RPMI8226 (cell line): ENCODE measurements around the gene ANXA3.
"Not testable (repeated sequence)": the region's sequence is repeated elsewhere in the genome, so short reads cannot be mapped to it uniquely, and the experiment has no call there.

ENCODE experiments used
- DNase-seq: peaks from one replicate; pipeline ENCODE4 v3.0.0-alpha.2; 2015

Gene ANXA3

DNA sequence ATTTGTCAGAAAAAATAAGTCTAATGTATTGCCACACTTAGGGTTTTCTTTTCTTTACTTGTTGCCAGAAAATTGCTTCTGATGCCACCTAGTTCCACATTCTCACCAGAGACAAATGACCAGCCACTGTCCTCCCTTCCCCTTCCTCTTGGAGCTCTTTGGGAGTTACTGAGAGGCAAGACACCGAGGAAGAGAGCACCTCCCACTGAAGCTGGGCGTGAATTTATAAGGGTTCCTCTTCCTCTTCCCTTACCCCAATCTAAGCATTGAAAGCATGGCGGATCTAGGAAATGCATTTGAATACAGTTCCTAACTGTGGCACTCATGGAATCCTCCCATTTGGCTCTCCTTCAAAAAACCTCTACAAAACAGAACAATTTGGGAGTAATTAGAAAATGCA is 30.0 kb downstream of the ANXA3 start:
- no peak for DNase-seq

DNA sequence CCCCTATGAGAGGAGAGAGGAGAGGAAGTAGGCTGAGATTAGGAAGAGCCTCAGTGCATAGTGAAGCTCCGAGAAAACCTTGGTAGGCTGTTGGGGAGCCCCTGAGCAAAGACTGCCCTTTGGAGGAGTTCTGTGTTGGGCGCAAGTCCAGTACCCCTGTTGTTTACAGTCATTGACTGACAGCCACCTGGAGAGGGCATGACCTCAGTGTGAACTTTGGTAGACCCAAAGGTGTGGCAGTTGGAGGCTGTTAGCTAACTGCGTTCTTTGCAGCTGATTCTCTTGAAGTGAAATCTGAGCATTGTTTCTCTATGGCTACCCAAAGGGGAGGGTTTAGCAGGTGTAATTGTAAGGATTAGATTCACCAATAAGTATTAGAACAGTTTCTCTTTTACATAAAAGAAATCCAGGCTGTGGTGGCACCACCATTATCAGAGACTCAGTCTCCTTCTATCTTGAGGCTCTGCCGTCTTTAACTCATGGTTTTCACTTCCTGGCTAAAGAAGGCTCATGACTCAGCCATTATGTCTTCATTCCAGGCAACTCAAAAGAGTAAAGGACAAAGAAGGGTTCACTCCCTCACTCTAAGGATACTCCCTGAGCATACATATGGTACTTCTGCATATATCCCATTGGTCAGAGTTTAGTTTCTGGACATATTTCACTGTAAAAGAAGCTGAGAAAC is 33.4 kb downstream of the ANXA3 start:
- peak; percentile 74 for DNase-seq

DNA sequence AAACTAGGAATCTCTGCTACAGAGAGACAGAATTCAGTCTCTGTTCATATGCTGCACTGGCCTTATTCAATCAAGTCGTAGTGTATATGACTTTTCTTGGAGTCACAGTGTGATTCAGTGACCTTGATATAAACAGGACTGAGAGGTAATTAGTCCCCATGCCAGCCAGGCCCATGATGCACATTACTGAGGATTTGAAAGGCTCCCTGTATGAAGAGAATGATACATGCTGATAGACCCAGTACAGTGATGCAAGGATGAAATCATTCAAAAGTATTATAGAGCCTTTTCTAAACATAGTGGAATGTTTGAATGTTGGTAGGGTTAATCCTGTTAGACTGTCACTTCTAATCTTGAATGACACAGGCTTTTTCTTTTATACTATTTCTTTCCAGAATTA is 34.1 kb downstream of the ANXA3 start:
- no peak for DNase-seq

DNA sequence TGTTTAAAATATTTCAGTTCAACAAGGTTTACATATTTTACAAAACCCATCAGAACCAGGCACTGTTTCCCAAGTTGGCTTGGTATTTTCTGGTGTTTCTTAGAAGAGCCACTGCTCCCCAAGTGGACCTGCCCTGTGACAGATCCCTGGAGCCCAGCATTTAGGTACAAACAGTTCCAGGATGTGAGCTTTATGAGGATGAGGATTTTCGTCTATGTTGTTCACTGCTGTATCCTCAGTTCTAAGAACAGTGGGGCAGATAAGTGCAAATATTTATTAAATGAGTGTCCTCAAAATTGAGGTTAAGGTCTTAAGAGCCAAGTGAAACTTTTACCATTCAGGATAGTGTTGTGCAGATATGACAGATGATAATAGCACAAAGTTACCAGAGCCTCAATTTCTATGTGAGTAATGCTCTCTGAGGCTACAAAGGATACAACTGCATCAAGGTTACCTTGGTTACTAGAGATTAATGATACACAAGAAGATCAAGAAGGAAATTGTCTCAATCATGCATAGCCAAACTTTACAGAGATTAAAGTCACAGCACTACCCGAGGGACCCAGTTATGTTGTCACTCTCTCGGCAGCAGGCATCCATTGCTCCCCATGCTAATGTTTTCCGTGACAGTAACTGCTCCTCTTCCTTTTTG is 37.5 kb downstream of the ANXA3 start:
- no peak for DNase-seq

DNA sequence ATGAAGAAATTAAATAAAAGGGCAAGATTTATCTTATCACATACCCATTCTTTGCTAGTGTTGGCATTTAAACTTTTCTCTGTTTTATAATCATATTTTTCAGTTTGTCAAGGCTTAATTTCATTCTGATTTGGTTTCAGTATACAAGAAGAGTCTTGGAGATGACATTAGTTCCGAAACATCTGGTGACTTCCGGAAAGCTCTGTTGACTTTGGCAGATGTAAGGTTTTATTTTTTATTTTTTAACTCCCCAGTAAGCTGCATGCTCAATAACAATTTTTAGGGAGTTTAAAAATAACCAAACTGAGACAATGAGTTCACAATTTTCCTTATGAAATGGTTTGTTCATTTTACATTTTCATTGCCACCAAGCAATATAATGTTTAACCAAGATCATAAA is 39.8 kb downstream of the ANXA3 start:
- no peak for DNase-seq

DNA sequence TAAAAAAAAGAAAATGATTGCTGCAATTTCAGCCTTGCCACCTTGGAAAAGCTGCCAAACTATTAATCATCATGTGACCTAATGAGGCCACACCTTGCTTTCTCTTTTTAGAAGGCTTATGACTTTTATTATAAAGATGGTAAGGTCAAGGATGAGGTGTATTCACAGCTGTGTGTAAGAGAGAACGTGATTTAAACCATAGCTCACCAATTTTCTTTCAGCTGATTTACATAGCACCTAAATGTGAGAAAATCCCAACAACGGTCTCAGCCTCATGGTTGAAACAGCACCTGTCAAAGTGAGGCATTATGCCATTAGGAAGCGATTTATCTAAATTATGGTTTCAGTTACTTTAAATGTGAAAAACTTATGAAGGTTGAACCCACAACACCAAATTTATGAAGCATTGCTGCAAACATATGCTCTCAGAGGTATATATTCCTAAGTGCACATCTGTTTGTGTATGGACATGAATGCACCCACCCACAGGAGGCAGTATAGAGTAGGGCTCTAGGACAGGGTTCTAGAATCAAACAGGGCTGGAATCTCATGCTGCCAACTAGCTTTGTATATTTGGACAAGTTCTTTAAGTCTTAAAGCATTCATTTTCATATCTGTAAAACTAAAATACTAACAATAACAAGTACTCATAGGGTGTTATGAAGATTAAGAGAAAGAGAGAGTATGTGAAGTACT is 40.7 kb downstream of the ANXA3 start:
- DNase-seq = peak; percentile 51

DNA sequence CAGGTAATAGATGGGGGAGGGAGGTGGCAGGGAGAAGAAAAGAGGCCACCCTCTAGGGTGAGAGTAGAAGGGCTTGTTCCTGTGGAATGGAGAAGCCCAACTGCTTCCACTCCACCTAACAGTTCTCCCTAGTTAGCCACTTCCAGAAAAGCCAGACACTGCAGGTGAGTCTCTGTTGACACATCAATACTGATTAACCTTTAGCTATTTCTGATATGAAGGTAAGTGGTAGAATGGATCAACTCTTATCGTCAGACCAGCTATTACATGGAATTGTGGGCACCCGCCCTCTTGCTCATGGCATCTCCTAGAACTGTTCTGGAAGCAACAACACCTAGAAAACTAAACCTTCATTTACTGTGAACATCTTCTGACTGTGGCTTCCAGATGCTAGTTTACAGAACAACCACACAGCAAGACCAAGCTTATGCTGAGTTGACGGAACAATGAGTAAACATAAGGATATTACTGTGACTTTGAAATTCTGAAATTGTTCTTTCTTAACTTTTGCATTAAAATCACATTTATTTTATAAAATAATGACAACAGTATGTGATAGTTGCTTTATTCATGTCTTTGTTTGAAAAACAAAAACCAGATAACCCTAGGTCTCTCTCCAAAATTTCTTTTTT is 44.7 kb downstream of the ANXA3 start:
- DNase-seq = no peak

DNA sequence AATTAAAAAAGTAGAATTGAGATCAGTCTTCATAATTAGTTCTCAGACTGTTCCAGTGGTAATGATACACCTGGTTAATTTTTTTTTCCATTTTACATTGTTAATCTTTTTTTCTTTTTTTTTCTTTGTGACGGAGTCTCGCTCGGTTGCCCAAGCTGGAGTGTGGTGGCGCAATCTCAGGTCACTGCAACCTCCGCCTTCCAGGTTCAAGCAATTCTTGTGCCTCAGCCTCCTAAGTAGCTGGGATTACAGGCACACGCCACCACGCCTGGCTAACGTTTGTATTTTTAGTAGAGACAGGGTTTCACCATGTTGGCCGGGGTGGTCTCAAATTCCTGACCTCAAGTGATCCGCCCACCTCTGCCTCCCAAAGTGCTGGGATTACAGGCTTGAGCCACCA is 46.9 kb downstream of the ANXA3 start:
- not testable (repeated sequence) for DNase-seq

DNA sequence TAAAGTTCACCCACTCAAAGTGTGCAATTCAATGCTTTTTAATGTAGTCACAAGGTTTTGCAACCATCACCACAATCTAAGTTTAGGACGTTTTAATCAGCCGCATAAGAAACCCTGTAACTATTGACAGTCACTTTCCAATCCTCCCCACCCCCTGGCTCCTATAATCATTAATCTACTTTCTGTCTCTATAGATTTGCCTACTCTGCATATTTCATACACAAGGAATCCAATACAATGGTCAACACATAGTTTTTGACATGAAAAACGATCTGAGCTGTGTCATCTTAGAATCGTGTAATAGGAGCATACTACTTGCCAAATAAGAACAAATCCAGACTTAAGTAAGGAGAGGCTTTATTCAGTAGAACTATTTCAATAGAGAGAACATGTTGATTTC is 47.6 kb downstream of the ANXA3 start:
- DNase-seq = no peak

DNA sequence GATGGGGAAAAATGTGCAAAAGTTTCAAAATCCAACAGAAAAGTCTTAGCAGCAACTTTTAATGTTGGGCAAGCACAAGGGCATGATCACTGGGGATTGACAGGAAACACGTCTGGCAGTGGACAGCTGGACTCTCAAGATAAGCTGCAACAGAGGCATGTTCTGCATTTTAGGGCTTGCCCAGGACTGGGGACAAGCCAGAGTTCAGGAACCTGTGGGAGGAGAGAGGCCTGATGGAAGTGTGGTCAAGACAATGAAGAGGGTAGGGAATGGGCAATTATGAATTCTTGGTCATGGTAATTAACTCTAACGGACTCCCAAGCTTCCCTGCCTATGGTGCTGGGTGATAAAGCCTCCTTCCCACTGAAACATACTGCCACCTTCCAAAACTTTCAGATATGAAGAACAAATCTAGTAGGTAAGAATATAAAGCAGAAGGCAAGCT is 48.4 kb downstream of the ANXA3 start:
- DNase-seq = no peak

DNA sequence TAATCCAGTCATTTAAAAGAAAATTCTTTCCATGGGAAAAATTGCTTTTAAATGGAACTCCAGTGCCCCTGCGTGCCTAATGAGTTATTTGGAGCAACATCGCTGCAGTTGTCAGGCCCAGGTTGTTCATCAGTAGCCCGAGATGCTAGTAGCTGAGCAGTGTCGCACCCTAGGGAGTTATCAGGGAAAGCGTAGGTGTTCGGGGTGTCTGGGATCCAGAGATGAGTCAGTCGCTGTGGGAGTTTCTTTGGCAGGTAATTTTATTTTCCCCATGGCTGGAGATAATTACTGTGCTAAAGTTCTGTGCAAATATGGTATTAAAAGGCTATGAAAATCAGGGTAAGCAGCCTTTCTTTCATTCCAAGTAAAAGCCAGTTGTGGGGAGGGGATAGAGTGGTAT is 49.4 kb downstream of the ANXA3 start:
- no peak for DNase-seq

DNA sequence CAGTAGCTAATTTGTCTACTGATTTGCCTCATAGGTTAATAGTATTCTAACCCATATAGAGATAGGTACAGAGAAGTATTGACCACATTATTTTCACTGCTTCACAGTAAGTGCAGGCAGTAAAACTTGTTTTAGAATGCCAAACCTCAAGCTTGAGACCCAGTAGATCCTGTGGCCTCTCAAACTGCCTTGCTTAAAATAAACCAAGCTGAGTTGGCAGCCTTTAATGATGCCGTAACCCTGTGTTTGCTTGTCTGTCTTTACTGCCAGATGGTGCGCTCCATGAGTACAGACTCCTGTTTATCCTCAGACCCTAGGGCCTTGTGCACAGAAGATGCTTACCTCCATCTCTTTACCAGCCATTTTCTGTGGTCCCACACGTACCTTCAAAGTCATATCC is 50.8 kb downstream of the ANXA3 start:
- DNase-seq = peak; percentile 67

DNA sequence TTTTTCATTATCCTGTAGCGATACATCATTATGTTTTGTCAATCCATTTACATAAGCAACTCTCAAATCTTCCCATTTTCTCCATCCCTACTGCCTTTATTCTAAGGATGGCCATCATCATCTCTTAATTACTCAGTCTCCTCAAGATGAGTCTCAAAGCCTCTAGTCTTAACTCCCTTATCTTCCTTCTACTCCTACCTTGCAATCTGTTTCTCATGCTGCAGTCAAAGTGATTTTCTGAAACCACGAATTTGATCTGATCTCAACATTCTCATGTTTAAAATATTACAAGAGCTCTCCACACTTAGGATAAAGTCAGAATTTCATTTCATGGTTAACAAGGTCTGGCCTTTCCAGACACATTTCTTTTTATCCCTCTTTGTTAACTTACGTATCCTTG is 51.8 kb downstream of the ANXA3 start:
- DNase-seq = no peak

DNA sequence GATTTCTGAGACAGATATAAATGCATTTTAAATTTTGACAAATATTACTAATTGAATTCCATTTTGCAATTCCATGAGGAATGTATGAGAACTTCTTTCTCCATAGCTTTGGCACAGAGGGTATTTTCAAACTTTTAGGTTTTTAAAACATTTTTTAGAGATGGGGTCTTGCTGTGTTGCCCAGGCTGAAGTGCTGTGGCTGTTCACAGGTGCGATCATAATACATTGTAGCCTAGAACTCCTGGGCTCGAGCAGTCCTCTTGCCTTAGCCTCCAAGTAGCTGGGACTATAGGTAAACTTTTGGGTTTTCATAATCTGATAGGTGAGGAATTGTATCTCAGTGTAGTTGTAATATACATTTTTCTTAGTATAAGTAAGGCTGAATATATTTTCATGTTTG is 53.4 kb downstream of the ANXA3 start:
- DNase-seq = no peak

DNA sequence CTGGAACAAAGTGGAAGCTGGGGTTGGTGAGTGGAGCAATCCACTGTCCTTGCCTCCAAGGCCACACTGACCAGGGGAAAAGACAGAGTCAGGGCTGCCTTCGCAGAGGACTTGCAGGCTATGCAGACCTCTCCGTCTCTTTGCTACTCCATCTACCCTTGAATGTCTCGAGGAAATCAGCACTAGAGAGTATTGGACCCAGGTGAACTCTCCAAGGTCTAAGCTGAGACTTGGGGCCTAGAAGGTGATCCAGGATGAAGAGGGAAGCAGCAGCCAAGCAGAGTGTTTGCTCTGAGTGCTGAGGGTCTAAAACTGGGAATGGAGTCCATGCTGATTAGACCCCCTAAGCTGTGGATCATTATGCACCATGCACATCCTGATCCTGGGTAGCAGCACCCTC is 54.5 kb downstream of the ANXA3 start:
- no peak for DNase-seq

DNA sequence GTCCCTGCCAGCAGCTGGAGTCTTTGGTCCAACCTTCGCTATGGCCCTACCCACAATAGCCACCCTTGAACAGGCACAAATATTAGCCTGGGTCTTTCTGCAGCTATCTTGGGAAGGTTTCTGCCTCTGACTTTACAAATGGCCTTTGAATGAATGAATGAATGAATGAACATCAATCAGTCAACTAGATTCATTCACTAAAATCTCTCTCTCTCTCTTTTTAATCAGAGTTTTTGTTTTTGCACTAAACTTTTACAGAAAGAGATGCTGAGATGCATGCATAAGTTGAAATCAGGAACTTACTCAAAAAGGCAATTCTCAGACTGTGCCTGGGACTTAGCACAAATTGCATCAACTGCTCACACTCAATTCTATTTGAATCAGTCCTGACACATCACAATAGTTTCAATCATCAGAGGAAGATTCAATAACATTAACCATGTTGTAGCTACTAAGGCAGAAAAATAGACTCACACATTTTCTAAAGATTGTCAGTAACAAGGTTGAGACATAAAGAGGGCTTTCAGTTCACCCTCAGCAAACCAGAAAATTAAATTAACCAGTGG is 55.0 kb downstream of the ANXA3 start:
- no peak for DNase-seq

DNA sequence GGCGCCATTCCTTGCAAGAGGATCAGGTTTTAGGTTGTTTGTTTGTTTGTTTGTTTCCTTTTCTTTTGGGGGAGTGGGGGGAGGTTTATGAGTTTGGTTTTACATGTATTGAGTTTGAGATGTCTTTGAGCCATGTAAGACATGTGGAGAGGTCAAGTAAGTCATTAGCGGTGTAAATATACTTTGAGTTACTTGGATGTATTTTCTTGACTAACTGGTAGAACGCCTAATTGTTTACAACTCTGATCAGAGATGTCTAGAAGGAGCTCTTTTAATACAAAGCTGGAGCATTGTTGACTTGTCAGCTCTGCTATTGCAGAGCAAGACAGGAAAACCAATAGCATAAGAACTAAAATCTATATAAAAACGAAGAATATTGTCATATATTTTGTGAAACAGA is 57.1 kb downstream of the ANXA3 start:
- DNase-seq = no peak

DNA sequence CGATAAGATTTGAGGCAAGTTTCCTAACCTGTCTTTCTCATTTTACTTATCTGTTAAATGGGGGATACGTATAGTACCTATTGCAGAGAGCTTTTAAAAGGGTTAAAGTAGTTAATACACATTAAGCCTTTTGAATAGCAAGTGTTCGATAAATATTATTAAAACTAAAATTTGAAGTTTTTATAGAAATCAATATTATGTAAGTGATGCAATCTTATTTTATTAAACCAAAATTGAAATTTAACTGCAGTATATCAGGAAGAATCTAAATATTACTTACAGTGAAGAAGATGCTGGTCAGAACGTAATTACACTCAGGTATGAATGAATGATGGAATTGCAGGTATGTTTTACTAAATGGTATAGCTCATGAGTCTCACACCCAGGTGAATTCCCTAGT is 58.0 kb downstream of the ANXA3 start:
- DNase-seq = no peak

DNA sequence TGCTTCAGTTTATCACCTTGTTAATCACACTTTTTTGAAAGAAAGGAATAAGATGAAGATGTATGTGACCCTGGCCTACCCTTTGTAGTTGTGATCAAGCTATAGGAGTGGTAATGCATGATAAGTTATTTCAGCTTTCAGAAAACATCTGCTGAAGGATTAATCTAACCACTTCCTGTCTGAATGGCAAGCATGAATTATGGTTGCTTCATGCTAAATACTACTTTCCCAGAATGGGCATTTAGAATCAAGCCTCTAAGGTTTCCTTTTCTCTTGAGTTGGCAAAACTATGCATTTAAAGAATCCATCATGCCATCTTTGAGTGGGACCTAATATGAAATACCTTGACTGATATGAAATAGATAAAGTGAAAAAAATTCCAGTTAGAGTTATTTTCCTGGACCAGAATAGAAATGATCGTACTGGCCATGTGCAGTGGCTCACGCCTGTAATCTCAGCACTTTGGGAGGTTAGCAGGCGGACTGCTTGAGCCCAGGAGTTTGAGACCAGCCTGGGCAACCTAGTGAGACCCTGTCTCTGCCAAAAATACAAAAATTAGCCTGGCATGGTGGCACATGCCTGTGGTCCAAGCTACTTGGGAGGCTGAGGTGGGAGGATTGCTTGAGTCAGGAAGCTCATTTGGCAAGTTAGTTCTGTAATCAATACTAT is 59.1 kb downstream of the ANXA3 start:
- DNase-seq = peak; percentile 27

DNA sequence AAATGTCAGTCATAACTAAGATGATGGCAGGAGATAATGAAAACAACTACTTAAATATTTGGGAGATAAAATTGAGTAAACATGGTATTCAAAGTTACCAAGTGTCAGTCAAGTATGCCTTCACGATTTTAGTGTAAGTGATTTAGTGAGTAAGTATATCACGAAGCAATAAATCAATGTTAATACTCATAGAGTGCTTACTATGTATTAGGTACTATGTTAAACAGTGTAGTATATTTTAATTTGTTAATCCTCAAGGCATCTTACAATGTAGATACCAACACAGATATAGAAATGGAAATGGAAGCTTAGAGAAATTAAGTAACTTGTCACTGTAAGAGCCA is 59.6 kb downstream of the ANXA3 start:
- DNase-seq = no peak

DNA sequence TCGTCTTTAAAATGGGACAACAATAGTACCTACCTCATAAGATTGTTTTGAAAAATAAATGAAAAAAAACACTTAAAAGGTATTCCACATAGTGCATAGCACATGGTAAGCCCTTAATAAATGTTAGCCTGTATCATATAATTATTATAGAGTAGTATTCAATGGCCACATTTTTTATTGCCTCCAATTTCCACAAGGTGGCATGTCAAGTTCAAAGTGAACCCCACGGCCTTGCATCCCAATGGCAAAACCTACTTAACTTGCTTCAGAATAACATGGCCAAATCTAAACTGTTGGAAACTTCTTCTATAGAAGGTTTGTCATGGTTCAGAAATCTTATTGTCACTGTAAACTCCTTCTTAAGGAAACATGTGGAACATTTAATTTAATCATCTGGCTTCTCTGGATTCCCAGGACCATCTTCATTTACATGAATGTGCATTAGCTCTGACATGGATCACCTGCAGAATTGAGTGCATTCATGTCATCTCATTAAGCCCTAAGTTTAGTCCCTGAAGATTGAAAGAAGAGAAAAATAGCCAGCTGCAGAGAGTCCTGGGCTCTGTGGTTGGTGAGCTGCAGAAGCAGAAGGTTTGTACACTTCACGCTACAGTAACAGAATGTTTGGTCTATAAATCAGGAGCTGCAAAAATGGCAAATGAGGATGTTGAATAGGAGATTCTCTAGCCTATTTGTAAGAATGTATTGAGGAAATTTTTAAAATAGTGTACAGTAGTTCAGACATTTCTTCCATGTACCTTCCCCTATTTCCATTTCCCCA is 61.0 kb downstream of the ANXA3 start:
- peak; percentile 53 for DNase-seq
